NCI-H2029 (cell line): ENCODE data around the gene SGSM2.
A peak's percentile ranks its signal among the peaks of the same experiment; 100 is the strongest.

Source experiments
- DNase-seq: peaks from one replicate; lab custom pipeline; 2025; lab: John Stamatoyannopoulos, UW

Gene SGSM2

GRCh38 chr17:2336215-2336851, 968 bp upstream of the SGSM2 start, which contains the start of gene TSR1:
Gene TSR1, minus strand, starts transcription at chr17:2336457. Its CDS starts 30 bp downstream, at chr17:2336427.
- DNase-seq = peak; percentile 55

GRCh38 chr17:2337544-2338314, 428 bp downstream of the SGSM2 start:
- peak; percentile 11 for DNase-seq

GRCh38 chr17:2338315-2338657, 985 bp downstream of the SGSM2 start:
- no peak for DNase-seq

GRCh38 chr17:2343421-2343820, 6.1 kb downstream of the SGSM2 start:
- DNase-seq = peak; percentile 22

GRCh38 chr17:2344528-2344927, 7.2 kb downstream of the SGSM2 start:
- DNase-seq = no peak

- DNase-seq = no peak
Measured at GRCh38 chr17:2346475-2346874, 9.2 kb downstream of the SGSM2 start.

- DNase-seq = peak; percentile 64
Measured at GRCh38 chr17:2347805-2348685, 10.7 kb downstream of the SGSM2 start.

- no peak for DNase-seq
Measured at GRCh38 chr17:2351269-2351668, 14.0 kb downstream of the SGSM2 start.

- no peak for DNase-seq
Measured at GRCh38 chr17:2354311-2354710, 17.0 kb downstream of the SGSM2 start.

- DNase-seq = no peak
Measured at GRCh38 chr17:2357237-2357636, 19.9 kb downstream of the SGSM2 start.

GRCh38 chr17:2357931-2358434, 20.7 kb downstream of the SGSM2 start:
- no peak for DNase-seq

- DNase-seq = no peak
Measured at GRCh38 chr17:2361010-2361760, 23.9 kb downstream of the SGSM2 start.

- no peak for DNase-seq
Measured at GRCh38 chr17:2362016-2362415, 24.7 kb downstream of the SGSM2 start.

GRCh38 chr17:2362416-2362815, 25.1 kb downstream of the SGSM2 start:
- DNase-seq = no peak

- no peak for DNase-seq
Measured at GRCh38 chr17:2362881-2363280, 25.6 kb downstream of the SGSM2 start.

- no peak for DNase-seq
Measured at GRCh38 chr17:2363318-2363717, 26.0 kb downstream of the SGSM2 start.

GRCh38 chr17:2363851-2364762, 26.8 kb downstream of the SGSM2 start:
- no peak for DNase-seq

GRCh38 chr17:2364763-2365116, 27.4 kb downstream of the SGSM2 start:
- no peak for DNase-seq

- DNase-seq = no peak
Measured at GRCh38 chr17:2365132-2365531, 27.8 kb downstream of the SGSM2 start.

GRCh38 chr17:2366747-2367494, 29.6 kb downstream of the SGSM2 start:
- DNase-seq = no peak
